ENCODE results near the gene GPC2. TPM values are rescaled to one million over a fixed set of nuclear protein-coding genes. Genes with fewer than 3 reads are reported as not detected.

The GPC2 gene
- total RNA-seq, 1 donor: 1.2 TPM

DNA sequence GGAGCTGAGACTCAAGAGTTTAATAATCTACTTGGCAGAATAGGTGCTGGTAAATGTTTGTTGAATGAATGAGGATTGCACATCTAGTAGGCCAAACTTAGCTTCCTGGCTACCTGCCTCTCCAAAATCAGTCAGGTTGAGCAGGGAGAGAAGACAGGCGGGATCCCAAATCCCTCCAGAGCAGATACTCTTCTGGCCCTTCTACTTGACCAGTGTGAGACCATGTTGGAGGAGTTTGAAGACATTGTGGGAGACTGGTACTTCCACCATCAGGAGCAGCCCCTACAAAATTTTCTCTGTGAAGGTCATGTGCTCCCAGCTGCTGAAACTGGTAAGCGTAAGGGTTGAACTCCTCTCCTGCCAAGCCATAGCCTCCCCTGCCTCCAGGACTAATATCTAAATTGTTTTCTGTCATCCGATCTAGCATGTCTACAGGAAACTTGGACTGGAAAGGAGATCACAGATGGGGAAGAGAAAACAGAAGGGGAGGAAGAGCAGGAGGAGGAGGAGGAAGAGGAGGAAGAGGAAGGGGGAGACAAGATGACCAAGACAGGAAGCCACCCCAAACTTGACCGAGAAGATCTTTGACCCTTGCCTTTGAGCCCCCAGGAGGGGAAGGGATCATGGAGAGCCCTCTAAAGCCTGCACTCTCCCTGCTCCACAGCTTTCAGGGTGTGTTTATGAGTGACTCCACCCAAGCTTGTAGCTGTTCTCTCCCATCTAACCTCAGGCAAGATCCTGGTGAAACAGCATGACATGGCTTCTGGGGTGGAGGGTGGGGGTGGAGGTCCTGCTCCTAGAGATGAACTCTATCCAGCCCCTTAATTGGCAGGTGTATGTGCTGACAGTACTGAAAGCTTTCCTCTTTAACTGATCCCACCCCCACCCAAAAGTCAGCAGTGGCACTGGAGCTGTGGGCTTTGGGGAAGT is 52.6 kb downstream of the GPC2 start:
- no peak overlapping the region for H3K4me3 ChIP-seq (ENCODE audit: low read depth, low read length)
- TF ChIP-seq, protein P1, sequence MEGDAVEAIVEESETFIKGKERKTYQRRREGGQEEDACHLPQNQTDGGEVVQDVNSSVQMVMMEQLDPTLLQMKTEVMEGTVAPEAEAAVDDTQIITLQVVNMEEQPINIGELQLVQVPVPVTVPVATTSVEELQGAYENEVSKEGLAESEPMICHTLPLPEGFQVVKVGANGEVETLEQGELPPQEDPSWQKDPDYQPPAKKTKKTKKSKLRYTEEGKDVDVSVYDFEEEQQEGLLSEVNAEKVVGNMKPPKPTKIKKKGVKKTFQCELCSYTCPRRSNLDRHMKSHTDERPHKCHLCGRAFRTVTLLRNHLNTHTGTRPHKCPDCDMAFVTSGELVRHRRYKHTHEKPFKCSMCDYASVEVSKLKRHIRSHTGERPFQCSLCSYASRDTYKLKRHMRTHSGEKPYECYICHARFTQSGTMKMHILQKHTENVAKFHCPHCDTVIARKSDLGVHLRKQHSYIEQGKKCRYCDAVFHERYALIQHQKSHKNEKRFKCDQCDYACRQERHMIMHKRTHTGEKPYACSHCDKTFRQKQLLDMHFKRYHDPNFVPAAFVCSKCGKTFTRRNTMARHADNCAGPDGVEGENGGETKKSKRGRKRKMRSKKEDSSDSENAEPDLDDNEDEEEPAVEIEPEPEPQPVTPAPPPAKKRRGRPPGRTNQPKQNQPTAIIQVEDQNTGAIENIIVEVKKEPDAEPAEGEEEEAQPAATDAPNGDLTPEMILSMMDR (IDR thresholded peaks at IDR 0.05; ENCODE audit: insufficient read depth, low read length): no peak
- no peak for DNase-seq (ENCODE audit: low read depth)

DNA sequence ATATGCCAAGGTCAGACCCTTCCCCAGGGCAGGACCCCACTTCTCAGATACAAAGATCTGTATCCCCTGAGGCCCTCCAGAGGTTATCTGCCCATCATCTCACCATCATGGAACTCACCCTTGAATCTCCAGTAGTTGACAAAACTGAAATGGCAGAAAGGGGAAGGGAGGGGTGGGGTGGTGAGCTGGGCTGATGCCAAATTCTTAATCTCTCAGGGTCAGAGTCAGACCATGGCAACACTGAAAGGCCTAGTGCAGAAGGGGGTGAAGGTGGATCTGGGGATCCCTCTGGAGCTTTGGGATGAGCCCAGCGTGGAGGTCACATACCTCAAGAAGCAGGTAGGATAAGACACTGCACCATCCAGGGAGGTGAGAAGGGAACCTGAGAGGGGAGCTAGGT is 54.6 kb downstream of the GPC2 start:
- no peak for DNase-seq (ENCODE audit: low read depth)
- TF ChIP-seq, protein P1 (IDR thresholded peaks at IDR 0.05; ENCODE audit: insufficient read depth, low read length): no peak
- H3K4me3 ChIP-seq (ENCODE audit: low read depth, low read length): no peak overlapping the region

GRCh38 chr7:100122067-100122466 is 55.1 kb downstream of the GPC2 start:
- no peak overlapping the region for H3K4me3 ChIP-seq (ENCODE audit: low read depth, low read length)
- TF ChIP-seq, protein P1 (IDR thresholded peaks at IDR 0.05; ENCODE audit: insufficient read depth, low read length): no peak
- no peak for DNase-seq (ENCODE audit: low read depth)

GRCh38 chr7:100120733-100121036 is 56.5 kb downstream of the GPC2 start:
- TF ChIP-seq, protein P1 (IDR thresholded peaks at IDR 0.05; ENCODE audit: insufficient read depth, low read length): no peak
- no peak for DNase-seq (ENCODE audit: low read depth)
- peak overlapping the region; percentile 78 for H3K4me3 ChIP-seq (ENCODE audit: low read depth, low read length)

GRCh38 chr7:100119970-100120732 is 57.0 kb downstream of the GPC2 start:
- peak; percentile 66 for DNase-seq (ENCODE audit: low read depth)
- TF ChIP-seq, protein P1 (IDR thresholded peaks at IDR 0.05; ENCODE audit: insufficient read depth, low read length): no peak
- peak overlapping the region; percentile 78 for H3K4me3 ChIP-seq (ENCODE audit: low read depth, low read length)

Other genes with a start within 250 kb of the GPC2 start
- gene GJC3, start 247.8 kb downstream of the GPC2 start, total RNA-seq (ENCODE audit: low replicate concordance): not detected in 2 replicates
- gene AZGP1, start 201.3 kb downstream of the GPC2 start, total RNA-seq (ENCODE audit: low replicate concordance): not detected in 2 replicates
- 28.9 and 41.9 TPM in 2 replicates for gene ZKSCAN1, start 161.8 kb downstream of the GPC2 start, total RNA-seq (ENCODE audit: low replicate concordance)
- 5.7 and 9.3 TPM in 2 replicates for gene ZSCAN21, start 127.6 kb downstream of the GPC2 start, total RNA-seq (ENCODE audit: low replicate concordance)
- gene ZNF3, start 95.7 kb downstream of the GPC2 start, total RNA-seq (ENCODE audit: low replicate concordance): 24.3 and 71.3 TPM in 2 replicates
- 27.1 and 83.7 TPM in 2 replicates for gene COPS6, start 88.4 kb downstream of the GPC2 start, total RNA-seq (ENCODE audit: low replicate concordance)
- 13.1 and 97.7 TPM in 2 replicates for gene MCM7, start 76.0 kb downstream of the GPC2 start, total RNA-seq (ENCODE audit: low replicate concordance)
- gene AP4M1, start 75.7 kb downstream of the GPC2 start, total RNA-seq (ENCODE audit: low replicate concordance): 17.6 and 18.2 TPM in 2 replicates
- gene TAF6, start 58.0 kb downstream of the GPC2 start, total RNA-seq (ENCODE audit: low replicate concordance): 38.6 and 42.7 TPM in 2 replicates
- gene CNPY4, start 57.7 kb downstream of the GPC2 start, total RNA-seq (ENCODE audit: low replicate concordance): 25.4 and 54.5 TPM in 2 replicates
- gene MBLAC1, start 50.4 kb downstream of the GPC2 start, total RNA-seq (ENCODE audit: low replicate concordance): 1.9 and 4.2 TPM in 2 replicates
- 82.2 and 316 TPM in 2 replicates for gene LAMTOR4, start 28.5 kb downstream of the GPC2 start, total RNA-seq (ENCODE audit: low replicate concordance)
- gene TRAPPC14, start 18.7 kb downstream of the GPC2 start, total RNA-seq (ENCODE audit: low replicate concordance): 3.5 and 10.0 TPM in 2 replicates
- gene GAL3ST4, start 8.8 kb downstream of the GPC2 start, total RNA-seq (ENCODE audit: low replicate concordance): 4.0 and 9.8 TPM in 2 replicates
- 0.90 and 4.8 TPM in 2 replicates for gene STAG3, start 537 bp upstream of the GPC2 start, total RNA-seq (ENCODE audit: low replicate concordance)
- not detected in 2 replicates for gene PVRIG, start 42.6 kb upstream of the GPC2 start, total RNA-seq (ENCODE audit: low replicate concordance)
- gene SPDYE3, start 130.3 kb upstream of the GPC2 start, total RNA-seq (ENCODE audit: low replicate concordance): not detected in 2 replicates
- 4.4 and 8.1 TPM in 2 replicates for gene PILRB, start 180.7 kb upstream of the GPC2 start, total RNA-seq (ENCODE audit: low replicate concordance)
- gene PILRA, start 196.1 kb upstream of the GPC2 start, total RNA-seq (ENCODE audit: low replicate concordance): 0.27 TPM in 1 of 2 replicates, not detected in the other